ENCODE measurements around the gene STK32C.
"Not testable (repeated sequence)": the region's sequence is repeated elsewhere in the genome, so short reads cannot be mapped to it uniquely, and the experiment has no call there.

Gene STK32C

GRCh38 chr10:132160231-132160630 lies 147.5 kb downstream of the STK32C start:
- not testable (repeated sequence) for H3K9me3 ChIP-seq (ENCODE audit: insufficient read depth, low read depth, low read length); H3K27ac ChIP-seq (ENCODE audit: low read depth, low read length); H2BK5ac ChIP-seq (ENCODE audit: low read depth, low read length, poor library complexity); H3K4me2 ChIP-seq (ENCODE audit: low read length); DNase-seq; H3K9ac ChIP-seq (ENCODE audit: low read length); H3K79me2 ChIP-seq (ENCODE audit: control insufficient read depth, insufficient read depth, low read length, poor library complexity); H3K79me1 ChIP-seq (ENCODE audit: low read length); H3K4me3 ChIP-seq (ENCODE audit: low read depth, low read length); H3K14ac ChIP-seq (ENCODE audit: low read length); H2AFZ ChIP-seq (ENCODE audit: insufficient read depth, low read length, poor library complexity); H3K4me1 ChIP-seq (ENCODE audit: control insufficient read depth in 1 of 2, insufficient read depth in 2 of 2, low read length in 2 of 2); H2BK12ac ChIP-seq (ENCODE audit: low read length); H4K91ac ChIP-seq (ENCODE audit: low read depth, low read length); H4K12ac ChIP-seq (ENCODE audit: low read depth, low read length); H4K8ac ChIP-seq (ENCODE audit: low read depth, low read length); H3K18ac ChIP-seq (ENCODE audit: low read length); H3K23ac ChIP-seq (ENCODE audit: low read length); H3K4ac ChIP-seq (ENCODE audit: low read depth, low read length); H2AK5ac ChIP-seq (ENCODE audit: low read length); H3K27me3 ChIP-seq (ENCODE audit: insufficient read depth, low read length); H3K36me3 ChIP-seq (ENCODE audit: control insufficient read depth in 1 of 2, insufficient read depth in 2 of 2, low read length in 2 of 2); H2BK120ac ChIP-seq (ENCODE audit: insufficient read depth, low read length, poor library complexity)

GRCh38 chr10:132159302-132160230 lies 148.2 kb downstream of the STK32C start:
- H3K79me1 ChIP-seq (ENCODE audit: low read length); H4K8ac ChIP-seq (ENCODE audit: low read depth, low read length); H3K79me2 ChIP-seq (ENCODE audit: control insufficient read depth, insufficient read depth, low read length, poor library complexity); DNase-seq; H3K4me3 ChIP-seq (ENCODE audit: low read depth, low read length); H2BK12ac ChIP-seq (ENCODE audit: low read length); H2BK120ac ChIP-seq (ENCODE audit: insufficient read depth, low read length, poor library complexity); H3K4me2 ChIP-seq (ENCODE audit: low read length); H3K4ac ChIP-seq (ENCODE audit: low read depth, low read length); H3K9ac ChIP-seq (ENCODE audit: low read length); H3K14ac ChIP-seq (ENCODE audit: low read length); H2AFZ ChIP-seq (ENCODE audit: insufficient read depth, low read length, poor library complexity); H4K91ac ChIP-seq (ENCODE audit: low read depth, low read length); H4K12ac ChIP-seq (ENCODE audit: low read depth, low read length); H3K18ac ChIP-seq (ENCODE audit: low read length); H2BK5ac ChIP-seq (ENCODE audit: low read depth, low read length, poor library complexity); H3K36me3 ChIP-seq (ENCODE audit: control insufficient read depth in 1 of 2, insufficient read depth in 2 of 2, low read length in 2 of 2); H3K4me1 ChIP-seq (ENCODE audit: control insufficient read depth in 1 of 2, insufficient read depth in 2 of 2, low read length in 2 of 2); H3K27me3 ChIP-seq (ENCODE audit: insufficient read depth, low read length); H3K23ac ChIP-seq (ENCODE audit: low read length); H3K9me3 ChIP-seq (ENCODE audit: insufficient read depth, low read depth, low read length); H3K27ac ChIP-seq (ENCODE audit: low read depth, low read length); H2AK5ac ChIP-seq (ENCODE audit: low read length): not testable (repeated sequence)
- WGBS (ENCODE audit: extremely low coverage, insufficient coverage, insufficient read length), result no CpG with 5 or more reads among the region's 7 CpGs

GRCh38 chr10:132158823-132159222 lies 148.9 kb downstream of the STK32C start:
- Histone ChIP-seq H3K36me3 (ENCODE audit: control insufficient read depth in 1 of 2, insufficient read depth in 2 of 2, low read length in 2 of 2) (no peaks in the 10 kb centered on the region), H4K91ac (ENCODE audit: low read depth, low read length) (no peak overlapping the region), H4K8ac (ENCODE audit: low read depth, low read length) (no peak overlapping the region), H2AK5ac (ENCODE audit: low read length) (no peak overlapping the region), H3K18ac (ENCODE audit: low read length) (no peak overlapping the region), H2BK120ac (ENCODE audit: insufficient read depth, low read length, poor library complexity) (no peak overlapping the region), H3K79me2 (ENCODE audit: control insufficient read depth, insufficient read depth, low read length, poor library complexity) (no peaks in the 10 kb centered on the region), H2BK5ac (ENCODE audit: low read depth, low read length, poor library complexity) (no peak overlapping the region), H3K9me3 (ENCODE audit: insufficient read depth, low read depth, low read length) (peaks cover 11% of the 10 kb centered on the region), H2BK12ac (ENCODE audit: low read length) (no peak overlapping the region), H3K27ac (ENCODE audit: low read depth, low read length) (no peak overlapping the region), H3K23ac (ENCODE audit: low read length) (no peak overlapping the region), H3K14ac (ENCODE audit: low read length) (no peak overlapping the region), H3K27me3 (ENCODE audit: insufficient read depth, low read length) (no peaks in the 10 kb centered on the region), H3K9ac (ENCODE audit: low read length) (no peak overlapping the region), H3K4me3 (ENCODE audit: low read depth, low read length) (no peak overlapping the region), H4K12ac (ENCODE audit: low read depth, low read length) (no peak overlapping the region), H3K4ac (ENCODE audit: low read depth, low read length) (no peak overlapping the region), H3K4me2 (ENCODE audit: low read length) (no peak overlapping the region), H3K4me1 (ENCODE audit: control insufficient read depth in 1 of 2, insufficient read depth in 2 of 2, low read length in 2 of 2) (no peaks in the 10 kb centered on the region), H2AFZ (ENCODE audit: insufficient read depth, low read length, poor library complexity) (no peak overlapping the region), H3K79me1 (ENCODE audit: low read length) (no peaks in the 10 kb centered on the region)
- WGBS (ENCODE audit: extremely low coverage, insufficient coverage, insufficient read length), result no CpG with 5 or more reads among the region's 7 CpGs
- DNase-seq, result no peak

GRCh38 chr10:132158122-132158741 lies 149.5 kb downstream of the STK32C start:
- no peak for DNase-seq
- H4K91ac ChIP-seq (ENCODE audit: low read depth, low read length), result no peak overlapping the region
- H4K12ac ChIP-seq (ENCODE audit: low read depth, low read length), result no peak overlapping the region
- no peak overlapping the region for H4K8ac ChIP-seq (ENCODE audit: low read depth, low read length)
- no peak overlapping the region for H2AK5ac ChIP-seq (ENCODE audit: low read length)
- no peaks in the 10 kb centered on the region for H3K27me3 ChIP-seq (ENCODE audit: insufficient read depth, low read length)
- no peak overlapping the region for H3K4me3 ChIP-seq (ENCODE audit: low read depth, low read length)
- no peak overlapping the region for H3K27ac ChIP-seq (ENCODE audit: low read depth, low read length)
- peaks cover 11% of the 10 kb centered on the region for H3K9me3 ChIP-seq (ENCODE audit: insufficient read depth, low read depth, low read length)
- H3K36me3 ChIP-seq (ENCODE audit: control insufficient read depth in 1 of 2, insufficient read depth in 2 of 2, low read length in 2 of 2), result no peaks in the 10 kb centered on the region
- H2AFZ ChIP-seq (ENCODE audit: insufficient read depth, low read length, poor library complexity), result no peak overlapping the region
- no peak overlapping the region for H3K18ac ChIP-seq (ENCODE audit: low read length)
- no peak overlapping the region for H3K23ac ChIP-seq (ENCODE audit: low read length)
- WGBS (ENCODE audit: extremely low coverage, insufficient coverage, insufficient read length), result no CpG with 5 or more reads among the region's 2 CpGs
- H3K79me2 ChIP-seq (ENCODE audit: control insufficient read depth, insufficient read depth, low read length, poor library complexity), result no peaks in the 10 kb centered on the region
- no peak overlapping the region for H2BK5ac ChIP-seq (ENCODE audit: low read depth, low read length, poor library complexity)
- no peak overlapping the region for H2BK120ac ChIP-seq (ENCODE audit: insufficient read depth, low read length, poor library complexity)
- H3K4ac ChIP-seq (ENCODE audit: low read depth, low read length), result no peak overlapping the region
- H3K4me2 ChIP-seq (ENCODE audit: low read length), result no peak overlapping the region
- H2BK12ac ChIP-seq (ENCODE audit: low read length), result no peak overlapping the region
- H3K4me1 ChIP-seq (ENCODE audit: control insufficient read depth in 1 of 2, insufficient read depth in 2 of 2, low read length in 2 of 2), result no peaks in the 10 kb centered on the region
- no peak overlapping the region for H3K14ac ChIP-seq (ENCODE audit: low read length)
- H3K79me1 ChIP-seq (ENCODE audit: low read length), result no peaks in the 10 kb centered on the region
- H3K9ac ChIP-seq (ENCODE audit: low read length), result no peak overlapping the region

Measured in trophoblast cell (in vitro differentiated cells and primary cell).